Mesenchymal stem cell (in vitro differentiated cells and primary cell): Measurements from ENCODE around the gene APCDD1.

ENCODE experiments used
- DNase-seq: peaks from one replicate; pipeline ENCODE4 v3.0.0-alpha.2; 2013
- H2AFZ ChIP-seq: one replicate; pipeline ENCODE4 v1.6.1; 2013; ENCODE audit warnings: low read depth, mild to moderate bottlenecking, control low read depth, inconsistent platforms, low read length, moderate library complexity
- H2AK5ac ChIP-seq: 2 replicates; pipeline ENCODE4 v1.6.1; 2013; ENCODE audit warnings: low read length, moderate library complexity, mild to moderate bottlenecking, inconsistent platforms; ENCODE audit not compliant: severe bottlenecking
- H2BK120ac ChIP-seq: one replicate; pipeline ENCODE4 v1.6.1; 2013; ENCODE audit warnings: low read depth, mild to moderate bottlenecking, inconsistent platforms, low read length, moderate library complexity
- H2BK12ac ChIP-seq, 2 experiments: one replicate each; pipeline ENCODE4 v1.6.1; 2013; ENCODE audit warnings: inconsistent platforms in 2 of 2, low read length in 2 of 2, mild to moderate bottlenecking in 2 of 2, moderate library complexity in 2 of 2, control low read depth in 1 of 2
- H2BK15ac ChIP-seq: one replicate; pipeline ENCODE4 v1.6.1; 2013; ENCODE audit warnings: mild to moderate bottlenecking, low read depth, inconsistent platforms; ENCODE audit not compliant: poor library complexity, severe bottlenecking
- H2BK5ac ChIP-seq: 2 replicates; pipeline ENCODE4 v1.6.1; 2013; ENCODE audit warnings: low read depth, mild to moderate bottlenecking, low read length, control low read depth, inconsistent platforms; ENCODE audit not compliant: poor library complexity, severe bottlenecking
- H3K14ac ChIP-seq, 2 experiments: one replicate each; pipeline ENCODE4 v1.6.1; 2013; ENCODE audit warnings: inconsistent platforms in 2 of 2, low read length in 2 of 2, control low read depth in 1 of 2, mild to moderate bottlenecking in 1 of 2, moderate library complexity in 1 of 2
- H3K18ac ChIP-seq, 2 experiments: one replicate each; pipeline ENCODE4 v1.6.1; 2013; ENCODE audit warnings: inconsistent platforms in 2 of 2, low read length in 2 of 2, control low read depth in 1 of 2, low read depth in 1 of 2, mild to moderate bottlenecking in 1 of 2
- H3K23ac ChIP-seq, 2 experiments: one replicate each; pipeline ENCODE4 v1.6.1; 2013; ENCODE audit warnings: inconsistent platforms in 2 of 2, low read length in 2 of 2, mild to moderate bottlenecking in 2 of 2, moderate library complexity in 2 of 2, control low read depth in 1 of 2
- H3K27ac ChIP-seq: 2 replicates; pipeline ENCODE4 v1.5.1; 2013; ENCODE audit warnings: mild to moderate bottlenecking, moderate library complexity, low read length, control low read depth, inconsistent platforms; ENCODE audit not compliant: poor library complexity, severe bottlenecking
- H3K27me3 ChIP-seq, 2 experiments: 2 replicates each; pipeline versions ENCODE4 v1.6.1 to v1.7.0; 2013; ENCODE audit warnings: low read length in 2 of 2, mild to moderate bottlenecking in 2 of 2, moderate library complexity in 2 of 2, control low read depth in 1 of 2, inconsistent platforms in 1 of 2; ENCODE audit not compliant: control insufficient read depth in 1 of 2, insufficient read depth in 1 of 2
- H3K36me3 ChIP-seq, 2 experiments: 2 replicates each; pipeline versions ENCODE4 v1.6.1 to v1.7.0; 2013; ENCODE audit warnings: low read length in 2 of 2, control low read depth in 1 of 2, inconsistent platforms in 1 of 2, low read depth in 1 of 2, mild to moderate bottlenecking in 1 of 2; ENCODE audit not compliant: insufficient read depth in 2 of 2, control insufficient read depth in 1 of 2
- H3K4ac ChIP-seq, 2 experiments: one replicate each; pipeline ENCODE4 v1.6.1; 2013; ENCODE audit warnings: inconsistent platforms in 2 of 2, low read length in 2 of 2, mild to moderate bottlenecking in 2 of 2, moderate library complexity in 2 of 2, control low read depth in 1 of 2, low read depth in 1 of 2
- H3K4me1 ChIP-seq: 2 replicates; pipeline ENCODE4 v1.6.1; 2013; ENCODE audit warnings: low read depth, low read length, control low read depth; ENCODE audit not compliant: control insufficient read depth, insufficient read depth
- H3K4me2 ChIP-seq: 2 replicates; pipeline ENCODE4 v1.6.1; 2013; ENCODE audit warnings: low read length, mild to moderate bottlenecking, inconsistent platforms; ENCODE audit not compliant: poor library complexity, severe bottlenecking
- H3K4me3 ChIP-seq, 2 experiments: 2 replicates each; pipeline versions ENCODE4 v1.5.1 to v1.7.0; 2013; ENCODE audit warnings: low read length in 2 of 2, mild to moderate bottlenecking in 2 of 2, control low read depth in 1 of 2, low read depth in 1 of 2; ENCODE audit not compliant: insufficient read depth in 1 of 2
- H3K79me1 ChIP-seq: replicated peaks from 2 replicates; pipeline ENCODE4 v1.6.1; 2013; ENCODE audit warnings: mild to moderate bottlenecking, control low read depth, low read length, inconsistent platforms; ENCODE audit not compliant: poor library complexity, severe bottlenecking
- H3K9ac ChIP-seq: 2 replicates; pipeline ENCODE4 v1.7.0; 2013; ENCODE audit warnings: mild to moderate bottlenecking, low read length, moderate library complexity
- H3K9me3 ChIP-seq: 2 replicates; pipeline ENCODE4 v1.7.0; 2013; ENCODE audit warnings: mild to moderate bottlenecking, low read length; ENCODE audit not compliant: control insufficient read depth
- H4K8ac ChIP-seq: one replicate; pipeline ENCODE4 v1.6.1; 2013; ENCODE audit warnings: inconsistent platforms, mild to moderate bottlenecking, low read length, moderate library complexity
- H4K91ac ChIP-seq: one replicate; pipeline ENCODE4 v1.6.1; 2013; ENCODE audit warnings: mild to moderate bottlenecking, low read length, inconsistent platforms
- WGBS: methylation state at CpG from one replicate; pipeline ENCODE4 v1.1.7; 2013; ENCODE audit warnings: mixed read lengths; 5-methylcytosine and 5-hydroxymethylcytosine counted together

The APCDD1 gene

DNA sequence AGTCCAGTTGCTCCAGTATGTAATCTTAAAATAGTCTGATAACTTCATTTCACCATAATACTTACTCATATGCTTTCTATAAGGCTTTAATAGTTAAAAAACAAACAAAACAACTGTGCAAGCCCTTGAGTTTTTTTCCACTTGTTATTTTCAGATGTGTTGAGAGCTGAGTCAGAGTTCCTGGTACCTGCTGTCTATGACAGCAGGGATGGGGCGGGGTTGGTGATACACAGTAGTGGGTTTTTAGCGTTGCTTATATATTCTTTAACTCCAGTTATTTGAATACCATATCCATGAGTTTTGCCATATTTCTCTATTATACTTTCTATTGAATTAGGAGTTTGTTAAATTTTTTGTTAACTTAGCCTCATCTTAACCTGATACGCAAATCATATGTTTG lies 76.4 kb downstream of the APCDD1 start:
- Histone ChIP-seq H3K23ac (no peak overlapping the region), H3K4me2 (no peak overlapping the region), H2BK5ac (no peak overlapping the region), H3K4ac (no peak overlapping the region), H3K4me1 (peaks cover 9% of the 10 kb centered on the region), H4K8ac (no peak overlapping the region), H3K9me3 (no peaks in the 10 kb centered on the region), H3K18ac (no peak overlapping the region), H3K14ac (no peak overlapping the region), H3K27me3 (no peaks in the 10 kb centered on the region), H3K36me3 (peaks cover 3 to 19% of the 10 kb centered on the region in 2 experiments), H2AFZ (no peak overlapping the region), H3K79me1 (peaks cover 5% of the 10 kb centered on the region), H3K9ac (no peak overlapping the region), H3K4me3 (no peak overlapping the region), H2BK12ac (no peak overlapping the region), H4K91ac (no peak overlapping the region), H2BK120ac (no peak overlapping the region), H2AK5ac (no peak overlapping the region), H3K27ac (no peak overlapping the region), H2BK15ac (no peak overlapping the region)
- DNase-seq, result peak; percentile 38
- no CpG with 5 or more reads among the region's 3 CpGs for WGBS

DNA sequence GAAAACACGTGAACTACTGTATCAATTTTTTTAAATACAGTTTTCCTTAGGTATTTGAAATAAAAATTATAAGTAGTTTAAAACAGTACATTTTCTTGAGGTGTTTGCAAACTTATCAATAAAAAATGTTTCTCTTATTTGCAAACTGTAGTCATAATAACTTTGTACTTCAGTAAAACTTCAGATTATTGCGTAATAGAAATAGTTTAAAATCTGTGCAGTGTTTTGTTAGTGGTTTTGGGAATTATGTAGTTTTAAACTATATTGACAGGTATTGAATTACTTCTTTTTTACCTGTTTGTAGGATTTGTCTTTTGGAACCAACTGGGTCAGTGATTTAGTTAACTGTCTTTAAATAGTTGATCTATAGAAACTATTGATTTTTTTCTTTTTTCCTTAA lies 78.7 kb downstream of the APCDD1 start:
- Histone ChIP-seq H2AFZ (no peak overlapping the region), H4K91ac (no peak overlapping the region), H3K27ac (no peak overlapping the region), H4K8ac (no peak overlapping the region), H3K79me1 (peaks cover 16% of the 10 kb centered on the region), H2BK120ac (no peak overlapping the region), H3K14ac (no peak overlapping the region), H3K36me3 (peaks cover 5 to 26% of the 10 kb centered on the region in 2 experiments), H2BK12ac (no peak overlapping the region), H3K23ac (no peak overlapping the region), H2BK5ac (no peak overlapping the region), H3K4me2 (no peak overlapping the region), H3K4me1 (peaks cover 4% of the 10 kb centered on the region), H3K4me3 (no peak overlapping the region), H3K9ac (no peak overlapping the region), H2AK5ac (no peak overlapping the region), H3K27me3 (no peaks in the 10 kb centered on the region), H3K9me3 (no peaks in the 10 kb centered on the region), H3K18ac (no peak overlapping the region), H3K4ac (no peak overlapping the region), H2BK15ac (no peak overlapping the region)
- no peak for DNase-seq
- 100% methylated on average over 1 of the region's 2 CpGs for WGBS

DNA sequence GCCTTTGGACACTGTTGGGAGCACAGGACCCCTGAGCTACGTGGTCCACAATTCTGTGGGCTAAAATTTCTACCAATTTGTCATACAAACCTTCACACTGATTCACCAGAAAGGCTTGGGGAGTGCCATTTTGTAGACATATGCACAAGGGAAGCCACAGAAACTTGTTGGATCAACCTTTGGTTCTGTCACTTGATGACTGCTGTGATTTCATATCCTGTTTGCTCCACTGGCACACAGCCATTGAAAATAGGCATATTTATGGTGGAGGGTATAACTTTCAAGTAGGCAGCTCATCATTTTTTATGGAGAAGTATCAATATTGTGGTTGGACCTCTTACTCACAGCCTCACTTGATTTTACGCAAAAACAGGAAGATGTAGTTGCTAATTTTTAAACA lies 81.8 kb downstream of the APCDD1 start:
- Histone ChIP-seq H4K91ac (no peak overlapping the region), H3K9ac (no peak overlapping the region), H2AFZ (no peak overlapping the region), H3K4me1 (no peaks in the 10 kb centered on the region), H2BK12ac (no peak overlapping the region), H3K27me3 (no peaks in the 10 kb centered on the region), H3K23ac (no peak overlapping the region), H3K9me3 (no peaks in the 10 kb centered on the region), H2BK15ac (no peak overlapping the region), H3K4ac (no peak overlapping the region), H3K14ac (no peak overlapping the region), H2BK5ac (no peak overlapping the region), H3K18ac (no peak overlapping the region), H2AK5ac (no peak overlapping the region), H3K4me2 (no peak overlapping the region), H3K79me1 (peaks cover 24% of the 10 kb centered on the region), H3K27ac (no peak overlapping the region), H4K8ac (no peak overlapping the region), H3K4me3 (no peak overlapping the region), H2BK120ac (no peak overlapping the region), H3K36me3 (peaks cover 13 to 57% of the 10 kb centered on the region in 2 experiments)
- WGBS, result 100% methylated on average over 1 of the region's 2 CpGs
- no peak for DNase-seq

DNA sequence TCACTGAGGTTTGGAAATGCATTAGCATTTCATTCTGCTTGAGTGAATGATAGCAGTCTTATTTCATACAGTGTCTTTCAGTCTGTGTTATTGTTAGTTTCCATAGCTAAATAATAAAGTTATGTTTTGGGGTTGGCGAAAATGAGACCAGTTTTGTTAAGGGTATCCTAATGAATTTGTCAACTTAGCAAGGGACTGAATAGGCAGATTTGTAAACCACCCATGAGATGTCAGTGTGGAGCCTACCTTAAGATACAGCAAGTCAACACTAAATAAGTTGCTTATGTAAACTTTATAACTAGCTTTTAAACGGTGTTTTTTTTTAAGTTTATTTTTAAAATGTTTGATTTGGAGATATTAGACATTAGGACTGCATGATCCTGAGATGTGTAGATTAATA lies 83.3 kb downstream of the APCDD1 start:
- no peaks in the 10 kb centered on the region for H3K4me1 ChIP-seq
- no peak overlapping the region for H2BK5ac ChIP-seq
- H3K4me3 ChIP-seq, result no peak overlapping the region
- no peak overlapping the region for H2BK120ac ChIP-seq
- no peak overlapping the region for H4K8ac ChIP-seq
- no peak overlapping the region for H3K4me2 ChIP-seq
- H3K36me3 ChIP-seq, result peaks cover 20 to 71% of the 10 kb centered on the region in 2 experiments
- no peak overlapping the region for H2BK12ac ChIP-seq
- no peaks in the 10 kb centered on the region for H3K9me3 ChIP-seq
- H3K14ac ChIP-seq, result no peak overlapping the region
- H3K27ac ChIP-seq, result no peak overlapping the region
- H3K4ac ChIP-seq, result no peak overlapping the region
- H3K23ac ChIP-seq, result no peak overlapping the region
- H2AFZ ChIP-seq, result no peak overlapping the region
- no peak overlapping the region for H2AK5ac ChIP-seq
- no peaks in the 10 kb centered on the region for H3K27me3 ChIP-seq
- H2BK15ac ChIP-seq, result no peak overlapping the region
- no peak overlapping the region for H3K9ac ChIP-seq
- peaks cover 30% of the 10 kb centered on the region for H3K79me1 ChIP-seq
- H4K91ac ChIP-seq, result no peak overlapping the region
- no peak for DNase-seq
- H3K18ac ChIP-seq, result no peak overlapping the region
- 98% methylated on average over 2 of the region's 2 CpGs for WGBS
